ENCODE data around the gene ZXDC.

DNA sequence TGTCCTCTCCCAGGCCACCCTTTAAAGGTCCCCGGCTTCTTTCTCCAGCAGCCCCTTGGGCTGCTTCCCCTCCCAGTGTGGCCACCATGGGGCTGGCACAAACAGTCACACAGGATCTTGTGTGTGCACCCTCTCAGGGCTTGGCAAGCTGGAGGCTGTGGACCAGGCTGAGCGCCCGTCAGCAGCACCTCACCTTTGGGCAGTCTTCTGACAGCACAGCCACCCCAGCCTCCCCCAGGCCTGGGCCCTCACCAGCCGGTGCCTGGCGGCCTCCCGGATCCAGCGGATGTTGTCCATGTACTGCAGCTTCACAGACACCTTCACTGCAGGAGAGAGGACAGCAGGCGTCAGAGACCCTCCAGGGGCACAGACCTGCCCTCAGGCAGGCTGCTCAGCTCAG is 20.1 kb upstream of the ZXDC start:
- TF ChIP-seq POLR2A (conservative IDR thresholded peaks at IDR 0.05): no peak
- no peak for TF ChIP-seq TAF1 (IDR thresholded peaks at IDR 0.05; ENCODE audit: control insufficient read depth, extremely low read depth, insufficient read depth, low read length, severe bottlenecking)
- TF ChIP-seq, protein P1, sequence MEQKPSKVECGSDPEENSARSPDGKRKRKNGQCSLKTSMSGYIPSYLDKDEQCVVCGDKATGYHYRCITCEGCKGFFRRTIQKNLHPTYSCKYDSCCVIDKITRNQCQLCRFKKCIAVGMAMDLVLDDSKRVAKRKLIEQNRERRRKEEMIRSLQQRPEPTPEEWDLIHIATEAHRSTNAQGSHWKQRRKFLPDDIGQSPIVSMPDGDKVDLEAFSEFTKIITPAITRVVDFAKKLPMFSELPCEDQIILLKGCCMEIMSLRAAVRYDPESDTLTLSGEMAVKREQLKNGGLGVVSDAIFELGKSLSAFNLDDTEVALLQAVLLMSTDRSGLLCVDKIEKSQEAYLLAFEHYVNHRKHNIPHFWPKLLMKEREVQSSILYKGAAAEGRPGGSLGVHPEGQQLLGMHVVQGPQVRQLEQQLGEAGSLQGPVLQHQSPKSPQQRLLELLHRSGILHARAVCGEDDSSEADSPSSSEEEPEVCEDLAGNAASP (IDR thresholded peaks at IDR 0.05): no peak
- TF ChIP-seq, protein P2, sequence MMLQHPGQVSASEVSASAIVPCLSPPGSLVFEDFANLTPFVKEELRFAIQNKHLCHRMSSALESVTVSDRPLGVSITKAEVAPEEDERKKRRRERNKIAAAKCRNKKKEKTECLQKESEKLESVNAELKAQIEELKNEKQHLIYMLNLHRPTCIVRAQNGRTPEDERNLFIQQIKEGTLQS (IDR thresholded peaks at IDR 0.05): no peak
- TF ChIP-seq, protein P2 (CRISPR knock-in tag; conservative IDR thresholded peaks at IDR 0.05): no peak
- TF ChIP-seq, protein P3, sequence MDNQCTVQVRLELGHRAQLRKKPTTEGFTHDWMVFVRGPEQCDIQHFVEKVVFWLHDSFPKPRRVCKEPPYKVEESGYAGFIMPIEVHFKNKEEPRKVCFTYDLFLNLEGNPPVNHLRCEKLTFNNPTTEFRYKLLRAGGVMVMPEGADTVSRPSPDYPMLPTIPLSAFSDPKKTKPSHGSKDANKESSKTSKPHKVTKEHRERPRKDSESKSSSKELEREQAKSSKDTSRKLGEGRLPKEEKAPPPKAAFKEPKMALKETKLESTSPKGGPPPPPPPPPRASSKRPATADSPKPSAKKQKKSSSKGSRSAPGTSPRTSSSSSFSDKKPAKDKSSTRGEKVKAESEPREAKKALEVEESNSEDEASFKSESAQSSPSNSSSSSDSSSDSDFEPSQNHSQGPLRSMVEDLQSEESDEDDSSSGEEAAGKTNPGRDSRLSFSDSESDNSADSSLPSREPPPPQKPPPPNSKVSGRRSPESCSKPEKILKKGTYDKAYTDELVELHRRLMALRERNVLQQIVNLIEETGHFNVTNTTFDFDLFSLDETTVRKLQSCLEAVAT (IDR thresholded peaks at IDR 0.05): no peak
- TF ChIP-seq SAP30 (IDR thresholded peaks at IDR 0.05; ENCODE audit: borderline replicate concordance, insufficient read depth, low read depth, low read length, poor library complexity, severe bottlenecking): no peak
- TF ChIP-seq CHD1 (IDR thresholded peaks at IDR 0.05; ENCODE audit: low read length): no peak
